Measurements from ENCODE around the gene SERPINE3.
A peak's percentile ranks its signal among the peaks of the same experiment; 100 is the strongest.

The SERPINE3 gene

GRCh38 chr13:51370116-51370515 is 30.6 kb downstream of the SERPINE3 start:
- FAIRE-seq (no peak), DNase-seq (ENCODE audit: insufficient read length, low spot score) (no peak)
- TF ChIP-seq PAX5 (IDR thresholded peaks at IDR 0.05; ENCODE audit: insufficient read depth, low read length, severe bottlenecking): no peak
- no peak for TF ChIP-seq POLR2AphosphoS5 (IDR thresholded peaks at IDR 0.05; ENCODE audit: low read depth, low read length)

- no peak for DNase-seq (ENCODE audit: insufficient read length, low spot score)
- FAIRE-seq: no peak
- TF ChIP-seq POU2F2 (IDR thresholded peaks at IDR 0.05; ENCODE audit: low read depth, low read length) (no peak), SPI1 (IDR thresholded peaks at IDR 0.05; ENCODE audit: low read depth, low read length) (no peak), POLR2A (IDR thresholded peaks at IDR 0.05; ENCODE audit: low read depth, low read length) (no peak), POLR2AphosphoS5 (IDR thresholded peaks at IDR 0.05; ENCODE audit: low read depth, low read length) (no peak)
These were observed 31.3 kb downstream of the SERPINE3 start for GRCh38 chr13:51370811-51371210.

GRCh38 chr13:51371768-51372399 is 32.4 kb downstream of the SERPINE3 start:
- TF ChIP-seq PAX5 (IDR thresholded peaks at IDR 0.05; ENCODE audit: insufficient read depth, low read length, severe bottlenecking) (no peak), POLR2A (IDR thresholded peaks at IDR 0.05; ENCODE audit: low read depth, low read length) (no peak), SPI1 (IDR thresholded peaks at IDR 0.05; ENCODE audit: low read depth, low read length) (no peak), TAF1 (IDR thresholded peaks at IDR 0.05; ENCODE audit: low read depth, low read length) (no peak)
- no peak for DNase-seq (ENCODE audit: insufficient read length, low spot score)
- FAIRE-seq: peak; percentile 65

GRCh38 chr13:51373451-51373850 is 34.0 kb downstream of the SERPINE3 start:
- DNase-seq (ENCODE audit: insufficient read length, low spot score) (no peak), FAIRE-seq (no peak)
- TF ChIP-seq POLR2A (IDR thresholded peaks at IDR 0.05; ENCODE audit: low read depth, low read length) (no peak), TAF1 (IDR thresholded peaks at IDR 0.05; ENCODE audit: low read depth, low read length) (no peak), SPI1 (IDR thresholded peaks at IDR 0.05; ENCODE audit: low read depth, low read length) (no peak), PAX5 (IDR thresholded peaks at IDR 0.05; ENCODE audit: insufficient read depth, low read length, severe bottlenecking) (no peak), POLR2AphosphoS5 (IDR thresholded peaks at IDR 0.05; ENCODE audit: low read depth, low read length) (no peak), POU2F2 (IDR thresholded peaks at IDR 0.05; ENCODE audit: low read depth, low read length) (no peak)

GRCh38 chr13:51380269-51380668 is 40.8 kb downstream of the SERPINE3 start:
- no peak for FAIRE-seq
- DNase-seq (ENCODE audit: insufficient read length, low spot score): no peak
- TF ChIP-seq PAX5 (IDR thresholded peaks at IDR 0.05; ENCODE audit: insufficient read depth, low read length, severe bottlenecking) (no peak), TAF1 (IDR thresholded peaks at IDR 0.05; ENCODE audit: low read depth, low read length) (no peak)

- DNase-seq (ENCODE audit: insufficient read length, low spot score): no peak
- FAIRE-seq: peak; percentile 66
- no peak for TF ChIP-seq POLR2AphosphoS5 (IDR thresholded peaks at IDR 0.05; ENCODE audit: low read depth, low read length)
- no peak for TF ChIP-seq TAF1 (IDR thresholded peaks at IDR 0.05; ENCODE audit: low read depth, low read length)
- TF ChIP-seq POLR2A (IDR thresholded peaks at IDR 0.05; ENCODE audit: low read depth, low read length): no peak
- no peak for TF ChIP-seq PAX5 (IDR thresholded peaks at IDR 0.05; ENCODE audit: insufficient read depth, low read length, severe bottlenecking)
- no peak for TF ChIP-seq SPI1 (IDR thresholded peaks at IDR 0.05; ENCODE audit: low read depth, low read length)
- TF ChIP-seq POU2F2 (IDR thresholded peaks at IDR 0.05; ENCODE audit: low read depth, low read length): no peak
These were observed 45.6 kb downstream of the SERPINE3 start for GRCh38 chr13:51385114-51385513.

GRCh38 chr13:51394724-51395123 is 55.2 kb downstream of the SERPINE3 start:
- FAIRE-seq (no peak), DNase-seq (ENCODE audit: insufficient read length, low spot score) (no peak)
- TF ChIP-seq TAF1 (IDR thresholded peaks at IDR 0.05; ENCODE audit: low read depth, low read length) (no peak), PAX5 (IDR thresholded peaks at IDR 0.05; ENCODE audit: insufficient read depth, low read length, severe bottlenecking) (no peak), POU2F2 (IDR thresholded peaks at IDR 0.05; ENCODE audit: low read depth, low read length) (no peak), POLR2A (IDR thresholded peaks at IDR 0.05; ENCODE audit: low read depth, low read length) (no peak), POLR2AphosphoS5 (IDR thresholded peaks at IDR 0.05; ENCODE audit: low read depth, low read length) (no peak), SPI1 (IDR thresholded peaks at IDR 0.05; ENCODE audit: low read depth, low read length) (no peak)

GRCh38 chr13:51396352-51396751 is 56.9 kb downstream of the SERPINE3 start:
- TF ChIP-seq POLR2AphosphoS5 (IDR thresholded peaks at IDR 0.05; ENCODE audit: low read depth, low read length) (no peak), SPI1 (IDR thresholded peaks at IDR 0.05; ENCODE audit: low read depth, low read length) (no peak), PAX5 (IDR thresholded peaks at IDR 0.05; ENCODE audit: insufficient read depth, low read length, severe bottlenecking) (no peak), TAF1 (IDR thresholded peaks at IDR 0.05; ENCODE audit: low read depth, low read length) (no peak), POU2F2 (IDR thresholded peaks at IDR 0.05; ENCODE audit: low read depth, low read length) (no peak), POLR2A (IDR thresholded peaks at IDR 0.05; ENCODE audit: low read depth, low read length) (no peak)
- no peak for DNase-seq (ENCODE audit: insufficient read length, low spot score)
- FAIRE-seq: peak; percentile 40

GRCh38 chr13:51397262-51397941 is 57.9 kb downstream of the SERPINE3 start:
- DNase-seq (ENCODE audit: insufficient read length, low spot score) (no peak), FAIRE-seq (peak; percentile 40)
- TF ChIP-seq SPI1 (IDR thresholded peaks at IDR 0.05; ENCODE audit: low read depth, low read length) (no peak), POLR2A (IDR thresholded peaks at IDR 0.05; ENCODE audit: low read depth, low read length) (no peak), POU2F2 (IDR thresholded peaks at IDR 0.05; ENCODE audit: low read depth, low read length) (no peak)

- FAIRE-seq (no peak), DNase-seq (ENCODE audit: insufficient read length, low spot score) (no peak)
- TF ChIP-seq SPI1 (IDR thresholded peaks at IDR 0.05; ENCODE audit: low read depth, low read length): 0 out of 2 replicates have a peak, but pooled peaks have one; percentile 26
- TF ChIP-seq POLR2A (IDR thresholded peaks at IDR 0.05; ENCODE audit: low read depth, low read length): no peak
These were observed 65.7 kb downstream of the SERPINE3 start for GRCh38 chr13:51405176-51405575.

All from GM12891 (cell line).